OCI-M1 (cell line): Measurements from ENCODE around the gene CHRNB1.
A peak's percentile ranks its signal among the peaks of the same experiment; 100 is the strongest.

ENCODE experiments used
- DNase-seq: peaks from one replicate; lab custom pipeline; 2025; lab: John Stamatoyannopoulos, UW

The CHRNB1 gene

DNA sequence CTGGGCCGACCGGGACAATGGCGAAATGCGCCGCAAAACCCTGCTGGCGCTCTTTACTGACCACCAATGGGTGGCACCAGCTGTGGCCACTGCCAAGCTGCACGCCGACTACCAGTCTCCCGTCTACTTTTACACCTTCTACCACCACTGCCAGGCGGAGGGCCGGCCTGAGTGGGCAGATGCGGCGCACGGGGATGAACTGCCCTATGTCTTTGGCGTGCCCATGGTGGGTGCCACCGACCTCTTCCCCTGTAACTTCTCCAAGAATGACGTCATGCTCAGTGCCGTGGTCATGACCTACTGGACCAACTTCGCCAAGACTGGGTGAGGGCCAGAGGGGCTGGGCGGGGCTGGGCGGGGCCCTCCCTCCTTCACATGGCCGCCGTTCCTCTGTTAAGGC lies 29.1 kb upstream of the CHRNB1 start:
- DNase-seq: no peak

DNA sequence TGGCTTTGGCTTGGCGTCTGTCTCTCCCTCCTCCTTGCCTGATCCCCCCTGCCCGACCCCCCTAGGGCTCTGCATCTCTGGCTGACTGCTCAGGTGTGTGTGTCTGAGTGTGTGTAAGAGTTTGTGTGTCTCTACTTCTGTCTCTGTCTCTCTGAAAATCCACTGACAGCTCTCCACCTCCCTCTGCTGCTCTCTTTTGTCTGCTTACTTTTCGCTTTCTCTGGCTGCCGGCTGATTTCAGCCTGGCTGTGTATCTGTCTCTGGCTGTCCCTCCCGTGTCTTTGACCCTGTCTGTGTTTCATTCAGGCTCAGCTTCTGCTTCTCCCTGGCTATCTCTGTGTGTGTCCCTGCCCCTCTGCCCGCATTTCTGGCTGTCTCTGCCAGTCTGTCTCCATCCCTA lies 28.5 kb upstream of the CHRNB1 start:
- DNase-seq: peak; percentile 32

DNA sequence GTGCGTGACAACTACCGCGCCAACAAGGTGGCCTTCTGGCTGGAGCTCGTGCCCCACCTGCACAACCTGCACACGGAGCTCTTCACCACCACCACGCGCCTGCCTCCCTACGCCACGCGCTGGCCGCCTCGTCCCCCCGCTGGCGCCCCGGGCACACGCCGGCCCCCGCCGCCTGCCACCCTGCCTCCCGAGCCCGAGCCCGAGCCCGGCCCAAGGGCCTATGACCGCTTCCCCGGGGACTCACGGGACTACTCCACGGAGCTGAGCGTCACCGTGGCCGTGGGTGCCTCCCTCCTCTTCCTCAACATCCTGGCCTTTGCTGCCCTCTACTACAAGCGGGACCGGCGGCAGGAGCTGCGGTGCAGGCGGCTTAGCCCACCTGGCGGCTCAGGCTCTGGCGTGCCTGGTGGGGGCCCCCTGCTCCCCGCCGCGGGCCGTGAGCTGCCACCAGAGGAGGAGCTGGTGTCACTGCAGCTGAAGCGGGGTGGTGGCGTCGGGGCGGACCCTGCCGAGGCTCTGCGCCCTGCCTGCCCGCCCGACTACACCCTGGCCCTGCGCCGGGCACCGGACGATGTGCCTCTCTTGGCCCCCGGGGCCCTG lies 27.7 kb upstream of the CHRNB1 start:
- no peak for DNase-seq

DNA sequence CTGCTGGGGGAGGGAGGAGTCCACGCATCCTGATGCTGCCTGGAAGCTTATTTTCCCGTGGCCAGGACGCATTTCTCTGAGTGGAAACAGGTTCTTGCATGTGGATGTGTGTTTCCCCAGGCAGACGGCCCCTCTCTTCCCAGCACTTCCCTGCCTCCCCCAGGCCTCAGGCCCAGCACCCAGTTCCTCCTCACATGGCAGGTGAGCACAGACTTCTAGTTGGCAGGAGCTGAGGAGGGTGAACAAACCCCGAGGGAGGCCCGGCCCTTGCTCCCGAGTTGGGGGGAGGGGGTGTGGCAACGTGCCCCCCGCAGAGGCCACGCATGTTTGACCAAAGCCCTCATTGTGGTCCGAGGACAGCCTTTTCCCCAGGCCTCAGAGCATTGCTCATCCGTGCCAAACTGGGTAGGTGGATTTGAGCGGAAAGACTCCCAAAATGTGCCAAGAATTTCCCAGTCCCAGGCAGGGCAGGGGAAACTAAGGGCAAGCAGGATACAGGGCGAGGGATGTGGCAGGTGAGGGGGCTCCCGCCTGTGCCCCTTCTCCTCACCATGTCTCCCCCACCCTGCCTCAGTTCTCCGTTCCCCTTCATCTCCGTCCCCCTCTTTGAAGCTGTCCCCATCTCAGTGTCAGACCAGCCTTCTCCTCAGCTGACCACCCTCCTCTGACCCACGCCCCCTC lies 26.2 kb upstream of the CHRNB1 start:
- no peak for DNase-seq

DNA sequence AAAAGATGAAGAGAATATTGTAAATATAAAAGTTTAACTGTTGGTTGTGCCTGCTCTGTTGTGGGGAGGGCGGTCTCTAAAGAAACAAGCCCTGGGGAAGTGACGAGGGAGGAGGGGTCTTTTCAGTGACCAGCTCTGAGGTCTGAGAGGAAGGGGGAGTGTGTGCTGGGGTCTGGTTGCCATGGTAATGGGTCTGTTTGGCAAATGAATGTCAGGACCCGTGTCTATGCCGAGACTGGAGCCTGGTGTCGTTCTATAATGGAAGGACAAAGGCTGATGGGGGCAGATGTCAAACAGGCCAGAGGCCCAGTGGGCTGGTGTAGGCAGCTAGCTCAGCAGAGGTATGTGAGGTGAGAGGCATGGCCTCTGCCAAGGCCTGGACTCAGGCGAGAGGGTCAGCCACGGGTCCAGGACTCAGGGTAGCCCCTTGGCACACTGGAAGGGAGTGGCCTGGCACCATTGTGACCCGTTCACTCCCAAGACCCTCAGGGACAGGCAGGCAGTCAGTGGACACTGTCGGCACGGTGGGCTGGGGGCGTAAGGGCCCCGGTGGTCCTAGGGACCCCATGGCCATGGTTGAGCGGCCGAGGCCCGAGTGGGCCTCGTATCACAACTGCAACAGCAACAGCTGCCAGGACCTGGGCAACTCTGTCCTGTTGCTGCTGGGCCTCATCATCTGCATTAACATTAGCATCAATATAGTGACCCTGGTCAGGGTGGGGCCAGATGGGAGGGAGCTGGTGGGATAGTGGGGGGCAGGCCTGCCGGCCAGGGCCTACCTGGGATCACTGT lies 24.8 kb upstream of the CHRNB1 start, which contains the start of gene SPEM1:
Gene SPEM1, plus strand, starts transcription at position 506 of the 792 bp plus-strand sequence. Its CDS starts 61 bp downstream, at position 567.
- DNase-seq: no peak

DNA sequence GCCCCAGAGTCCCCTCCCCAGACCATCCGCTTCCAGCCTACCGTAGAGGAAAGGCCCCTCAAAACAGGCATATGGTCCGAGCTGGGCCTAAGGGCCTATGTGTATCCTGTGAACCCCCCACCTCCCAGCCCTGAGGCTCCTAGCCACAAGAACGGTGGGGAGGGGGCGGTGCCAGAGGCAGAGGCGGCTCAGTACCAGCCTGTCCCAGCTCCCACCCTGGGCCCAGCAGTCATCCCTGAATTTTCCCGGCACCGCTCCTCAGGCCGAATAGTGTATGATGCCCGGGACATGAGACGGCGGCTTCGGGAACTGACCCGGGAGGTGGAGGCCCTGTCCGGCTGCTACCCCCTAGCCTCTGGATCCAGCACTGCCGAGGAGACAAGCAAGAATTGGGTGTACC lies 23.7 kb upstream of the CHRNB1 start:
- no peak for DNase-seq

DNA sequence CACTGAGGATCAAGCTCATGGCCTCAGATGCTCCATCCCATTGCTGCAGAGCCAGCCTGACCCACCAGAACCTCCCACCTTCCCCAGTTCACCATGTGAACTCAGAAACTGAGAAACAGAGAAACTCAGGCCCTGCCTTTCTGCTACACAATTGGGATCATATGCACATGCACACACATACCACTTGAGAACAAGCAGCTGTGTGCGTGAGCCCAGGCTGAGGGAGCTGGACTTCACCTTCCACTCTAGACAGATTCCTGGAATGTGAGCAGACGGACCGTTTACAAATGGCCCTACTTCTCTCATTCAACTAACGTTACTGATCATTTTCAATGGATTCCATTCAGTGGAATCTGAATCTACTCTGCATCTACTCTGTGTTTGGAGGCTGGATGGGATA lies 21.2 kb upstream of the CHRNB1 start:
- no peak for DNase-seq

DNA sequence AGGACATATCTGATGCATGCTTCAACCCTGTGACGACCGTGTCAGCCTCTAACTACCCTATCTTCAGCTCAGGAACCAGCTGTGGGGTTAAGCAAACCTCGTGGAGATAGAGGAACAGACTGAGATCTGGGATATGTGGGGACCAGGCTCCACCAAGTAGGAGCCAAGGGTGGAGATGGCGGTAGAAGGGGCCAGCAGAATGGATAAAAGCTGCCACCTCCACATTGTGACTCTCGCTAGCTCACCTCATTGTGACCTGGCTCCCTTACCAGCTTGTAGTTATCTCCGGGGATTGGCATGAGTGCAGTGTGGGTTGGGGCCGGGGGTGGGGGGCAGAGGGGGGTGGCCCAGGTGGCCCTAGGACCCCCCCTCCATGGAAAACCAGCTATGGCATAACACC lies 19.5 kb upstream of the CHRNB1 start, which contains the start of gene SPEM2:
Gene SPEM2, plus strand, starts transcription at position 301 of the 400 bp plus-strand sequence. Its CDS starts 73 bp downstream, at position 374.
- no peak for DNase-seq

DNA sequence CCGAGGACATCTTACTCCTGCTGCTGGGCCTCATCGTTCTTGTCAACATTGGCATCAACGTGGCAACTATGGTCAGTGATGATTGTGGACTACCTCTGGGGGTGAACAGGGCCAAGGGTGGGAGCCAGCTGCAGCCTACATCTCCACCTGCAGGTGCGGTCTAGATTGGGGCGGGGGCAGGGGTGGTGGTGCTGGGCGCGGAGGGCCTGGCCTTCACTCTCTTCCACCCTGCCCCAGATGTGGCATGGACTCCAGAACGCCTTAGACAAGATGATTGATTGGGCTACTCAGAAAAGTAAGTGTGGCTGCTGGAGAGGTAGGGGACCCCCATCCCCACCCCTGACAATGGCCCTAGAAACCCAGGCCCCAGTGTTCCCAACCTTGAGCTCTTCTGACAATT lies 19.1 kb upstream of the CHRNB1 start:
- DNase-seq: no peak

DNA sequence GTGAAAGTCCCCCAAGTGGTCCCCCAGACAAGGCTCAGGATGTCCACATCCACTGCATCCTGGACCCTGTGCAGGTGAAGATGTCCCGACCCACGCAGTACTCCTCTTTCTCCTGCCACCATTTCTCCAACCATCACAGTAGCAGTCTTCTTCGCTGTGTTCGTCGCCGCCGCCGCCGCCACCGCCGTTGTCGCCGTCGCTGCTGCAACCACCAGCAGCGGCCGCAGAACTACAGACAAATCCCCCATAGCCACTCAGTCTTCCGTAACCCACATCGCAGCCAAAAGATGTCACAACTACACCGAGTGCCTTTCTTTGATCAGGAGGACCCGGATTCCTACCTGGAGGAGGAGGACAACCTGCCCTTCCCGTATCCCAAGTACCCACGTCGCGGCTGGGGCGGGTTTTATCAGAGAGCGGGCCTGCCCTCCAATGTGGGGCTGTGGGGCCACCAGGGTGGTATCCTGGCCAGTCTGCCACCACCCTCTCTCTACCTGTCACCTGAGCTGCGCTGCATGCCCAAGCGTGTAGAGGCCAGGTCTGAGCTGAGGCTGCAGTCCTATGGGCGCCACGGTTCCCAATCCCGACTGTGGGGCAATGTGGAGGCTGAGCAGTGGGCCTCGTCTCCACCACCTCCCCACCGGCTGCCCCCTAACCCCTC lies 18.5 kb upstream of the CHRNB1 start:
- DNase-seq: no peak

DNA sequence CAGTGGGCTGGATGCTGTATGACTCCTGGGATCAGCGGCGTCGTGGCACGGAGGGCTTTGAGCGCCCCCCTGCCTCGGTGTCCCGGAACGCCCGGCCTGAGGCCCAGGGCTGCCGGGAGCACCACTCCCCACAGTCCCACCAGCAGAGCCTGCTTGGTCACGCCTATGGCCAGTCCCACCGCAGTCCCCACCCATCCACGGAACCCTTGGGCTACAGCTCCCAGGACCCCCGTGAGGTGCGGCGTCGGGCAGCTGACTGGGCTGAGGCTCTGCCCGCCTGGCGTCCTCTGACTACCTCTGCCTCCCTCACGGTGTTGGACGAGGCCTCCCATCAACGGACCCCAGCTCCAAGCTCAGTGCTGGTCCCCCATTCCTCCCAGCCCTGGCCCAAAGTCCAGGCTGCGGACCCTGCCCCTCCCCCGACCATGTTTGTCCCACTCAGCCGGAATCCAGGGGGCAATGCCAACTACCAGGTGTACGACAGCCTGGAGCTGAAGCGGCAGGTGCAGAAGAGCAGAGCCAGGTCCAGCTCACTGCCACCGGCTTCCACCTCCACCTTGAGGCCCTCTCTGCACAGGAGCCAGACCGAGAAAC lies 17.9 kb upstream of the CHRNB1 start:
- DNase-seq: no peak

DNA sequence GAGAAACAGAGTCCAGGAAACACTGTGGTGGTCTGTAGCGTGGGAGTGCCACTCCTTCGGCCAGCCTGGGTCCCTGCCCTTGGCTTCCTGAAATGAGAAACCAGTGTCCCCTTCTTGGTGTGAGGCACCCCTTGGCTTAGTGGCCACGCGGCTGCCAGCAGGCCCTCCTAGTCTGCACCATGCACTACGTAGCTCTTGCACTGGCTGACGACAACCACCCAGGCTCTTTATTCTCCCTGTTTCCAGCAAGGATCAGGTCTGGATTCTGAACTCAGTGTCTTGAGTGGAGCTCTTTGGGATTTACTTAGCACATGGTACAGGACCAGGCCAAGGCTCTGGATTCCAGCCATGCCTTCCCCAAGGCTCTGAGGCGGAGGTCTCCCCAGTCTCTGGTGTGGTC lies 17.3 kb upstream of the CHRNB1 start:
- no peak for DNase-seq

DNA sequence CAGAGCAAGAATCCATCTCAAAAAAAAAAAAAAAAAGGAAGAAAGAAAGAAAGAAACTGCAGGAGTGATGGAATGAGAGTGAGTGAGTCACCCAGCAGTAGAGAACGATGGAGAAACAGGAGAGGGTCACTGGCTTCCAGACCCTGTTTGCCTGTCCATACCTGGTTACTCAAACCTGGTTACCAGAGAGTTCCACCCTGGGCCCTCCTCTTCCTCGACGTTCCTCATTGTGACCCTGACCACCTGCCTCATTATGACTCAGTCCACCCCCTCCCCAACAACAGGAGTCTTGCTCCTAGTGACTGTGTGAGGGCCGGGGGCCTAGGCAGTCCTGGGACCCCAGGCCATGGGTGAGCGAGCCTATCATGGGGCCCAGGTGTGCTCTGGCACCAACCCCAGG lies 16.3 kb upstream of the CHRNB1 start, which contains the start of gene SPEM3:
Gene SPEM3, plus strand, starts transcription at position 301 of the 400 bp plus-strand sequence. Its CDS starts 46 bp downstream, at position 347.
- no peak for DNase-seq

DNA sequence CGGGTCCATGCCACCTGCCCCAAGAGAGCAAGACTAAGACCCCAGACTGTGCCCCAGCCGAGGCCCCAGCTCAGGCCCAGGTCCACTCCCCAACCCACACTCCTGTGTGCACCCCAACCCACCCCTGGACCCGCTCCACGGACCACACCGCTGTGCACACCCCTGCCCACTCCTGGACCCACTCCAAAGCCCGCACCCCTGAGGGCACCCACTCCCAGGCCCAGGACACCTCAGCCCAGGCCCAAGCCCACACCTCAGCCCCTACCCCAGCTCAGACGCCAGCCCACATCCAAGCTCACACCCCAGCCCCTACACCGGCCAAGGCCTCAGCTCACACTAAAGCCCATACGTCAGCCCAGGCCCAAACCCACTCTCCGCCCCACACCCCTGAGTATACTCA lies 15.1 kb upstream of the CHRNB1 start:
- no peak for DNase-seq

DNA sequence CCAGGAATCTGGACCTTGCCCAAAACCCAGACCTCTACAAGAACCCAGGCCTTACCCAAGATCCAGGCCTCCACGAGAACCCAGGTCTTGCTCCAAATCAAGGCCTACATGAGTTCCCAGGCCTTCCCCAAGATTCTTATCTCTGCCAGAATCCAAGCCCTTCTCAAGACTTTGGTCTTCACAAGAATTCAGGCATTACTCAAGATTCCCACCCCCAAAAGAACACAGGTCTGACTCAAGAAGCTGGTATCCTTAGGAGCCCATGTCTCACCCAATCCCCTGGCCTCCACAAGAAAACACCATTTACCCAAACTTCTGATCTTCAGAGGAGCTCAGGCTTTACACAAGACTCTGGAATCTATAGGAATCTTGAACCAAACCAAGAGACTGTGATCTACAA lies 13.6 kb upstream of the CHRNB1 start:
- DNase-seq: no peak

DNA sequence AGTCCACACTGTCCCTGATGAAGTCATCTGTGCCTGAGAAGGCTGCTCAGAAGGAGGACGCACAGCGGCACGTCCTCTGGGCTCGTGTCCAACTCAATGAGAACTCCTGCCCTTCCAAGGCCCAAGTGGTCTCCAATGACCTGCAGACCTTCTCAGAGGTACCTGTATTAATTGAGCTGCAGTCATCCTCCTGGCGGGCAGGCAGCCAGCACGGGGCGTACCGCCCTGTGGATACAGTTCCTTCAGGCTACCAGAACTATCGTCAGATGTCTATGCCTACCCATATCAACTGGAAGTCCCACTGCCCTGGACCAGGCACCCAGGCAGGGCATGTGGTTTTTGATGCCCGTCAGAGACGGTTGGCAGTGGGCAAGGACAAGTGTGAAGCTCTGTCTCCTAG lies 12.6 kb upstream of the CHRNB1 start:
- no peak for DNase-seq

DNA sequence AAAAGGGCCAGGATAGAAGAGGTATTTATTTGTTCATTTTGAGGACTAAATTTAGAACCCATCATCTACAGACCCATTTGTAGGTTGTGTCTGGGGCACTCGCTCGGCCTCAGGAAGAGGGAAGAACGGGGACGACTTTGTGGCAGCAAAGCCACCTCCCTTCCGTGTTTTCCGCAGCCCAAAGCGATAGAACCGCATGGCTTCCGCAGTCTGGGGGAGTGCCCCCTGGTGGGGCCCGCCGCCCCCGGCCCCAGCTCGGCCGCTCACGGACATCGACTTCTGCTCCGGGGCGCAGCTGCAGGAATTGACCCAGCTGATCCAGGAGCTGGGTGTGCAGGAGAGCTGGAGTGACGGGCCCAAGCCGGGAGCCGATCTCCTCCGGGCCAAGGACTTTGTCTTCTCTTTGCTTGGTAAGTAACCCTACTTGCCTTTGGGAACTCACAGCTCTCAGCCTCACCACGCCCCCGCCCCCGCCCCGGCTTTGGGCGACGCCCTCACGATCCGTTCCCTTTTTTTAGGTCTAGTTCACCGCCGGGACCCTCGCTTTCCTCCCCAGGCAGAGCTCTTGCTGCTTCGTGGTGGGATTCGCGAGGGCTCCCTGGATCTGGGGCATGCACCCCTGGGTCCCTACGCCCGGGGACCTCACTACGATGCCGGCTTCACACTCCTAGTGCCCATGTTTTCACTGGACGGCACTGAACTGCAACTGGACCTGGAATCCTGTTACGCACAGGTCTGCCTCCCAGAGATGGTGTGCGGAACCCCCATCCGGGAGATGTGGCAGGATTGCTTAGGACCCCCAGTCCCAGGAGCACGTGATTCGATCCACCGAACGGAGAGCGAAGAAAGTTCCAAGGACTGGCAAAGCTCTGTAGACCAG lies 8.9 kb upstream of the CHRNB1 start:
- peak; percentile 94 for DNase-seq

DNA sequence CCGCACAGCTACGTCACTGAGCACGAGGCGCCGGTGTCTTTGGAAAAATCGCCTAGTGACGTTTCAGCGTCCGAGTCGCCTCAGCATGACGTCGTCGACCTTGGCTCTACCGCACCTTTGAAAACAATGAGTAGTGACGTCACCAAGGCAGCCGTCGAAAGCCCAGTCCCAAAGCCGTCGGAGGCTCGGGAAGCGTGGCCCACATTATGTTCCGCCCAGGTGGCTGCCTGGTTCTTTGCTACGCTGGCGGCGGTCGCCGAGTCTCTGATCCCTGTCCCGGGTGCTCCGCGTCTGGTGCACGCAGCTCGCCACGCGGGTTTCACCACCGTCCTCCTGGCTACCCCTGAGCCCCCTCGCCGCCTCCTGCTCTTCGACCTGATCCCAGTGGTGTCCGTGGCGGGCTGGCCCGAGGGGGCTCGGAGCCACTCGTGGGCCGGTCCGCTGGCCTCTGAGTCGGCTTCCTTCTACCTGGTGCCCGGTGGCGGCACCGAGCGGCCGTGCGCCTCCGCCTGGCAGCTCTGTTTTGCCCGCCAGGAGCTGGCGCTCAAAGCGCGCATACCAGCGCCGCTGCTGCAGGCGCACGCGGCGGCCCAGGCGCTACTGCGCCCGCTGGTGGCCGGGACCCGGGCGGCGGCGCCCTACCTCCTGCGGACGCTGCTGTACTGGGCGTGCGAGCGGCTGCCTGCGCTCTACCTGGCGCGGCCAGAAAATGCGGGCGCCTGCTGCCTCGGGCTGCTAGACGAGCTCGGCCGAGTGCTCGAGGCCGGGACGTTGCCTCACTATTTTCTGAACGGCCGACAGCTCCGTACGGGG lies 8.1 kb upstream of the CHRNB1 start:
- peak; percentile 92 for DNase-seq

DNA sequence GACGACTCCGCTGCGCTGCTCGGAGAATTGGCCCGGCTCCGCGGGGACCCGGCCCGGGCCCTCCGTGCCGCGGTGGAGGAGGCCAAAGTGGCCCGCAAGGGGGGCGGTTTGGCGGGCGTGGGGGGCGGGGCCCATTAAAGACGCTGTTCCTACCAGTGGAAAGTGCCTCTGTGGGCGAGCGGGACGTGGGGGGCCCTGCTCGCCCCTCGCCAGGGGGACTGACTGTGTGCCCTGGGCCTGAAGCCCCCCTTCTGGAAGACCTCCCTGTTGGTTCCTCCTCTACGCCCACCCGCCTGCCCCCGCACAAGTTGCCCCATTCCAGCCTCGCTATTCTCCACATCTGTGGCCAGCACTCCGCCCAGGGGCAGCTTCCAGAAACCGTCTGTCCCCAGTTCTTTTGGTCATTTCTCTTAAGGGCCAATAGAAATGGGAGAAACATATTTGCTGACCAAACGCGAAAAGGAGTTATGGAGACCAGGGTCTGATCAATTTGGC lies 7.4 kb upstream of the CHRNB1 start:
- no peak for DNase-seq
